ENCODE measurements around the gene TRIL.

Gene TRIL

GRCh38 chr7:28954946-28955345 lies 3.2 kb downstream of the TRIL start:
- TF ChIP-seq CTCF (conservative IDR thresholded peaks at IDR 0.05; ENCODE audit: low read depth) = no peak
- no peak for DNase-seq (ENCODE audit: low spot score)
- H3K27ac ChIP-seq = no peak overlapping the region
- POLR2A ChIA-PET (ENCODE audit: low non-redundant PET) = no interaction called here
- CTCF ChIA-PET = interaction anchor here (1.6 to 4.6 kb wide), 2 partner anchors 28 to 162 kb away, joined by 3 to 30 read pairs; no protein-coding TSS in a partner anchor

GRCh38 chr7:28954471-28954870 lies 3.7 kb downstream of the TRIL start:
- no peak overlapping the region for H3K27ac ChIP-seq
- no peak for TF ChIP-seq CTCF (conservative IDR thresholded peaks at IDR 0.05; ENCODE audit: low read depth)
- POLR2A ChIA-PET (ENCODE audit: low non-redundant PET) = no interaction called here
- CTCF ChIA-PET = interaction anchor here (4.6 kb wide), 1 partner anchor 27 kb away, joined by 30 read pairs; no protein-coding TSS in a partner anchor
- no peak for DNase-seq (ENCODE audit: low spot score)

- ChIA-PET POLR2A (ENCODE audit: low non-redundant PET) (no interaction called here), CTCF (interaction anchor here (0.6 to 1.9 kb wide), 2 partner anchors 123 to 153 kb away, joined by 3 to 5 read pairs; no protein-coding TSS in a partner anchor)
- no peak overlapping the region for H3K27ac ChIP-seq
- TF ChIP-seq CTCF (conservative IDR thresholded peaks at IDR 0.05; ENCODE audit: low read depth) = no peak
- DNase-seq (ENCODE audit: low spot score) = no peak
These were observed 4.5 kb downstream of the TRIL start for GRCh38 chr7:28953633-28954032.

GRCh38 chr7:28942168-28942567 lies 16.0 kb downstream of the TRIL start:
- ChIA-PET POLR2A (ENCODE audit: low non-redundant PET) (no interaction called here), CTCF (interaction anchor here (0.5 kb wide), 1 partner anchor 16 kb away, joined by 3 read pairs; no protein-coding TSS in a partner anchor)
- no peak overlapping the region for H3K27ac ChIP-seq
- no peak for DNase-seq (ENCODE audit: low spot score)
- TF ChIP-seq CTCF (conservative IDR thresholded peaks at IDR 0.05; ENCODE audit: low read depth) = no peak

GRCh38 chr7:28941633-28942032 lies 16.5 kb downstream of the TRIL start:
- no peak for TF ChIP-seq CTCF (conservative IDR thresholded peaks at IDR 0.05; ENCODE audit: low read depth)
- no peak for DNase-seq (ENCODE audit: low spot score)
- CTCF ChIA-PET = interaction anchor here (0.5 kb wide), 1 partner anchor 15 kb away, joined by 3 read pairs; no protein-coding TSS in a partner anchor
- POLR2A ChIA-PET (ENCODE audit: low non-redundant PET) = no interaction called here
- no peak overlapping the region for H3K27ac ChIP-seq

GRCh38 chr7:28940741-28941384 lies 17.3 kb downstream of the TRIL start:
- TF ChIP-seq CTCF (conservative IDR thresholded peaks at IDR 0.05; ENCODE audit: low read depth) = no peak
- ChIA-PET CTCF (interaction anchor here (0.9 kb wide), 1 partner anchor 13 kb away, joined by 4 read pairs; no protein-coding TSS in a partner anchor), POLR2A (ENCODE audit: low non-redundant PET) (no interaction called here)
- H3K27ac ChIP-seq = no peak overlapping the region
- no peak for DNase-seq (ENCODE audit: low spot score)

Data from RWPE1 (cell line).